ENCODE data around the gene CHRND. TPM values are rescaled to one million over a fixed set of nuclear protein-coding genes. Genes with fewer than 3 reads are reported as not detected.

The CHRND gene
- total and polyA plus RNA-seq, 5 experiments from 2014 or later = not detected

GRCh38 chr2:232490221-232491138 is 35.5 kb upstream of the CHRND start:
- no peak overlapping the region for H3K4me3 Mint-ChIP-seq

GRCh38 chr2:232491139-232491780 is 34.7 kb upstream of the CHRND start:
- ATAC-seq (no peak), DNase-seq (peak in 1 of 10 donors; percentile 21)
- H3K9me3 Mint-ChIP-seq = peaks cover 0 to 2% (median 0%) of the 10 kb centered on the region in 9 donors
- POLR2A ChIA-PET = no interaction called here
- H3K36me3 Mint-ChIP-seq = no peaks in the 10 kb centered on the region
- peaks cover 7 to 50% (median 30%) of the 10 kb centered on the region in 5 donors for H3K27me3 Mint-ChIP-seq
- H3K27ac Mint-ChIP-seq = no peak overlapping the region
- peaks cover 0 to 7% (median 4%) of the 10 kb centered on the region in 4 donors for H3K4me1 Mint-ChIP-seq
- H3K4me3 Mint-ChIP-seq = no peak overlapping the region

More at GRCh38 chr2:232490221-232491138, 35.5 kb upstream of the CHRND start:
- H3K27ac Mint-ChIP-seq = no peak overlapping the region
- H3K36me3 Mint-ChIP-seq = no peaks in the 10 kb centered on the region
- H3K9me3 Mint-ChIP-seq = peaks cover 0 to 2% (median 0%) of the 10 kb centered on the region in 9 donors
- ATAC-seq (no peak), DNase-seq (peak in 1 of 10 donors; percentile 47)
- peaks cover 7 to 54% (median 31%) of the 10 kb centered on the region in 5 donors for H3K27me3 Mint-ChIP-seq
- peaks cover 0 to 8% (median 4%) of the 10 kb centered on the region in 4 donors for H3K4me1 Mint-ChIP-seq
- POLR2A ChIA-PET = no interaction called here

- Mint-ChIP-seq H3K27me3 (peaks cover 7 to 50% (median 29%) of the 10 kb centered on the region in 5 donors), H3K27ac (no peak overlapping the region), H3K4me3 (no peak overlapping the region), H3K4me1 (peaks cover 0 to 6% (median 2%) of the 10 kb centered on the region in 4 donors), H3K9me3 (peaks cover 0 to 2% (median 0%) of the 10 kb centered on the region in 9 donors), H3K36me3 (no peaks in the 10 kb centered on the region)
- ATAC-seq = no peak
- peak in 1 of 10 donors; percentile 40 for DNase-seq
- POLR2A ChIA-PET = no interaction called here
Measured at GRCh38 chr2:232492236-232492848, 33.6 kb upstream of the CHRND start.

GRCh38 chr2:232492963-232493700 is 32.8 kb upstream of the CHRND start:
- POLR2A ChIA-PET = no interaction called here
- Mint-ChIP-seq H3K36me3 (no peaks in the 10 kb centered on the region), H3K9me3 (peaks cover 0 to 2% (median 0%) of the 10 kb centered on the region in 9 donors), H3K27ac (no peak overlapping the region), H3K4me3 (no peak overlapping the region), H3K27me3 (peaks cover 7 to 51% (median 28%) of the 10 kb centered on the region in 5 donors), H3K4me1 (peaks cover 0 to 6% (median 2%) of the 10 kb centered on the region in 4 donors)
- no peak for ATAC-seq
- peak in 1 of 10 donors; percentile 40 for DNase-seq

GRCh38 chr2:232493701-232494474 is 32.1 kb upstream of the CHRND start:
- DNase-seq (no peak), ATAC-seq (no peak)
- Mint-ChIP-seq H3K27me3 (peaks cover 4 to 51% (median 26%) of the 10 kb centered on the region in 5 donors), H3K9me3 (no peaks in the 10 kb centered on the region), H3K36me3 (no peaks in the 10 kb centered on the region), H3K27ac (peak overlapping the region in 1 of 10 donors; percentile 40), H3K4me1 (peaks cover 0 to under 1% (median 0%) of the 10 kb centered on the region in 4 donors), H3K4me3 (no peak overlapping the region)
- POLR2A ChIA-PET = no interaction called here

- H3K4me3 Mint-ChIP-seq = no peak overlapping the region
- no peaks in the 10 kb centered on the region for H3K4me1 Mint-ChIP-seq
- no peaks in the 10 kb centered on the region for H3K9me3 Mint-ChIP-seq
- no peak for ATAC-seq
- DNase-seq = no peak
- no peaks in the 10 kb centered on the region for H3K36me3 Mint-ChIP-seq
- H3K27me3 Mint-ChIP-seq = peaks cover 1 to 50% (median 22%) of the 10 kb centered on the region in 5 donors
- POLR2A ChIA-PET = no interaction called here
- no peak overlapping the region for H3K27ac Mint-ChIP-seq
Measured at GRCh38 chr2:232494542-232494941, 31.4 kb upstream of the CHRND start.

- DNase-seq = no peak
- POLR2A ChIA-PET = no interaction called here
- H3K9me3 Mint-ChIP-seq = no peaks in the 10 kb centered on the region
- H3K36me3 Mint-ChIP-seq = no peaks in the 10 kb centered on the region
- no peak for ATAC-seq
- no peak overlapping the region for H3K4me3 Mint-ChIP-seq
- H3K4me1 Mint-ChIP-seq = no peaks in the 10 kb centered on the region
- H3K27me3 Mint-ChIP-seq = peaks cover 1 to 50% (median 22%) of the 10 kb centered on the region in 5 donors
- H3K27ac Mint-ChIP-seq = no peak overlapping the region
Measured at GRCh38 chr2:232495292-232495691, 30.7 kb upstream of the CHRND start.

GRCh38 chr2:232496501-232497270 is 29.3 kb upstream of the CHRND start:
- no peak for ATAC-seq
- peaks cover under 1 to 44% (median 28%) of the 10 kb centered on the region in 5 donors for H3K27me3 Mint-ChIP-seq
- POLR2A ChIA-PET = no interaction called here
- no peak overlapping the region for H3K4me3 Mint-ChIP-seq
- no peak for DNase-seq
- H3K27ac Mint-ChIP-seq = no peak overlapping the region
- H3K4me1 Mint-ChIP-seq = no peaks in the 10 kb centered on the region
- no peaks in the 10 kb centered on the region for H3K9me3 Mint-ChIP-seq
- H3K36me3 Mint-ChIP-seq = no peaks in the 10 kb centered on the region

GRCh38 chr2:232497348-232497747 is 28.6 kb upstream of the CHRND start:
- POLR2A ChIA-PET = no interaction called here
- H3K27me3 Mint-ChIP-seq = peaks cover 1 to 42% (median 29%) of the 10 kb centered on the region in 5 donors
- no peak overlapping the region for H3K4me3 Mint-ChIP-seq
- no peak overlapping the region for H3K27ac Mint-ChIP-seq
- DNase-seq (no peak), ATAC-seq (no peak)
- peaks cover under 1 to 2% (median 1%) of the 10 kb centered on the region in 4 donors for H3K4me1 Mint-ChIP-seq
- no peaks in the 10 kb centered on the region for H3K36me3 Mint-ChIP-seq
- peaks cover 0 to 1% (median 0%) of the 10 kb centered on the region in 9 donors for H3K9me3 Mint-ChIP-seq

- no peak for DNase-seq
- peaks cover 5 to 43% (median 27%) of the 10 kb centered on the region in 5 donors for H3K27me3 Mint-ChIP-seq
- peak overlapping the region in 1 of 10 donors; percentile 0 for H3K27ac Mint-ChIP-seq
- H3K4me3 Mint-ChIP-seq = no peak overlapping the region
- H3K4me1 Mint-ChIP-seq = peaks cover 4 to 8% (median 5%) of the 10 kb centered on the region in 4 donors
- peaks cover 0 to 2% (median 0%) of the 10 kb centered on the region in 9 donors for H3K9me3 Mint-ChIP-seq
- ATAC-seq = no peak
- no peaks in the 10 kb centered on the region for H3K36me3 Mint-ChIP-seq
- POLR2A ChIA-PET = no interaction called here
Measured at GRCh38 chr2:232498452-232498851, 27.5 kb upstream of the CHRND start.

- Mint-ChIP-seq H3K4me3 (no peak overlapping the region), H3K36me3 (no peaks in the 10 kb centered on the region), H3K27me3 (peaks cover 10 to 59% (median 40%) of the 10 kb centered on the region in 5 donors), H3K4me1 (peaks cover 4 to 15% (median 5%) of the 10 kb centered on the region in 4 donors), H3K27ac (no peak overlapping the region), H3K9me3 (peaks cover 0 to 2% (median 0%) of the 10 kb centered on the region in 9 donors)
- DNase-seq (no peak), ATAC-seq (no peak)
- POLR2A ChIA-PET = no interaction called here
Measured at GRCh38 chr2:232501331-232501771, 24.6 kb upstream of the CHRND start.
